ENCODE results near the gene HDLBP. TPM values are rescaled to one million over a fixed set of nuclear protein-coding genes. Genes with fewer than 3 reads are reported as not detected.

HDLBP gene
- total RNA-seq, 1 experiment from 2014 or later, result 606 TPM

DNA sequence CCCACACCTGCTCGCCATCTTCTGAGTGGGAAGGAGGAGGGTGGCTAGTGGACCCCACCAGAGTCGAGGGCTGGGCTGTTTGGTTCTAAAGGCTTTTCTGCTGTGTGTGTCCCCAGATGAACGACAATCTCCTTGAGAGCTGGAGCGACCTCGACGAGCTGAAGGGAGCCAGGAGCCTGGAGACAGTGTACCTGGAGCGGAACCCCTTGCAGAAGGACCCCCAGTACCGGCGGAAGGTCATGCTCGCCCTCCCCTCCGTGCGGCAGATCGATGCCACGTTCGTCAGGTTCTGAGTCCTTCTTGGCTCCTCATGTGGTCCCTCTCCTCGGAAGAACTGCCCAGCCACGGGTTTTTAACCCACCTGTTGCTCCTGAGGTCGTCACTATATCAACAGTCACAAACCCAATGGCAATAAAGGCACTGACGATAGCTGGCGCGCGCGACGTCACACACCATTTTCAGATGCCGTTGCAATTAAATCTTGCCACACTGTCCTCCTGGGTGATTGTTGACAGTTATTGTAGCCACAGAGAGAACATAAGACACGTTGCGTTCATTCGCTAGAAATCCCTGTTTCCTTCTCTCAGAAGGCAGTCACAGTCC, 132.8 kb downstream of the HDLBP start:
- DNase-seq (ENCODE audit: extremely low read depth, low read depth), result no peak

DNA sequence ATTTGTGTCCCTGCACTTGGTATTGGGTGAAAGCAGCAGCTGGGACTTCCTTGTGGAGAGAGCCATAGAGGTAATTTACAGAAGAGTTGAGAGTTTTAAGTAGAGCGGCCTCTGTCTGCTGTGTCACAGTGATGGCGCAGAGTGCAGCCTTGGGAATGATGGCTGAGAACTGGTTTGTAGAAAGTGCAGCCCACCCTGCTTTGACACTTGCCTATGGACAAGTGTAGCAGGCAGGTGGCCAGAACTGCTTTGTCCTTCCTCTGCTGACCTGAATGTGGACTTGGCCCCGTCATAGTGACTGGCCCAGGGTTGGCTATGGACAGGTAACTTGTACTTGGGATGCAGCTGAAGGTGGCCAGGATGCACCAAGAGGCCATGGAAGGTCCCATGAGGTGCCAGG, 133.3 kb downstream of the HDLBP start:
- no peak for DNase-seq (ENCODE audit: extremely low read depth, low read depth)

DNA sequence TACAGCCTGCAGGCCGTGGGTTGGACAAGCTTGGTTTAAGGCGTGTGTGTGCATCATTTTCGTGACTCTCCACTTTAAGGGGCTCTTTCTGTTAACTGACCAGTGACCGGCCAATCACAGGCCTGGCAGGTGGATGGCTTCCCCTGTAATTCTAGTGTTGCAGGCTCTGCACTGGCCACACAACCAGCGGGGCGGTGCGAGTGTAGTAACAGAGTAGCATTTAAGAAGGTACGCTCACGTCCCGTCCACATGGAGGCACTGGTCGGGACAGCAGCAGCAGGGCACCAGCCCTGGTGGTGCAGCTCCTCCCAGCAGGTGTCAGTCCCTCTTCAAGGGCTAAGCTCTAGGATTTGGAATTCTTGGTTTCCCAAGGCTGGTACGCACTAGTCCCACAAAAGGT, 135.0 kb downstream of the HDLBP start:
- no peak for DNase-seq (ENCODE audit: extremely low read depth, low read depth)

DNA sequence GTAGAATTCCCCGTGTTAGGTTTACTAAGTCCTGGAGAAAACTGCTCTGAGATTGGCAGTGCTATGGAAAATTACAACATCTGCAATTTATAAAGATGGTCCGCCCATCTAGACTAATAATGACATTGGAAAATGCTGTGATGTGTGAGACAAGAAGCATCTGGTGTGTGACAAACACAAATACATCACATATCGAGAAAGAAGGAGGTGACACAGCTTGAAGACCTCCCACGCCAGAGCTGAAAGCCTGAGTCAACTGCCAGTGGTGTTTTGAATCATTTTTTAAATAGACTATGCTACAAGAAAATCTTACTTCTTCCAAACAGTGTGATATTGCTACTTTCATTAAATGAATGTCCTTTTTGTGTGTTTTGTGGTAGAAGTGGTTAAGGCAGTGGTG, 135.6 kb downstream of the HDLBP start:
- no peak for DNase-seq (ENCODE audit: extremely low read depth, low read depth)

DNA sequence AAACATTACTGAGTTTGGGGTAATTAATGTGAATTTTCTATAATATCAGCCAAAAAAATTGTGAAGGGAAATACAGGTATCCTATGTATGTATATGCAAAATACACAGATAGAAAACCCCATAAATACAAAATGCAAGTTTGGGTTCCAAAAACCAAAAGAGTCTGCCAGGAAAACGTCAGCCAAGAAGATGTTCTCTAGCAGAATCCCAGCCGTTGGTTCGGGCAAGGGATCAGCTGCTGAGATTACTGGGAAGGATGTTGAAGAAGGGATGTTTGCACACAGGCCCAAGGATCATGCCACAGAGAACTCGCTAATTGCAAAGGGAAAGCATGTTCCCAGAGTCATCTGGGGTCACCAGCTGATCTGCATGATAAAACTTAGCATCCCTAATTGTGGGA, 136.5 kb downstream of the HDLBP start:
- no peak for DNase-seq (ENCODE audit: extremely low read depth, low read depth)

DNA sequence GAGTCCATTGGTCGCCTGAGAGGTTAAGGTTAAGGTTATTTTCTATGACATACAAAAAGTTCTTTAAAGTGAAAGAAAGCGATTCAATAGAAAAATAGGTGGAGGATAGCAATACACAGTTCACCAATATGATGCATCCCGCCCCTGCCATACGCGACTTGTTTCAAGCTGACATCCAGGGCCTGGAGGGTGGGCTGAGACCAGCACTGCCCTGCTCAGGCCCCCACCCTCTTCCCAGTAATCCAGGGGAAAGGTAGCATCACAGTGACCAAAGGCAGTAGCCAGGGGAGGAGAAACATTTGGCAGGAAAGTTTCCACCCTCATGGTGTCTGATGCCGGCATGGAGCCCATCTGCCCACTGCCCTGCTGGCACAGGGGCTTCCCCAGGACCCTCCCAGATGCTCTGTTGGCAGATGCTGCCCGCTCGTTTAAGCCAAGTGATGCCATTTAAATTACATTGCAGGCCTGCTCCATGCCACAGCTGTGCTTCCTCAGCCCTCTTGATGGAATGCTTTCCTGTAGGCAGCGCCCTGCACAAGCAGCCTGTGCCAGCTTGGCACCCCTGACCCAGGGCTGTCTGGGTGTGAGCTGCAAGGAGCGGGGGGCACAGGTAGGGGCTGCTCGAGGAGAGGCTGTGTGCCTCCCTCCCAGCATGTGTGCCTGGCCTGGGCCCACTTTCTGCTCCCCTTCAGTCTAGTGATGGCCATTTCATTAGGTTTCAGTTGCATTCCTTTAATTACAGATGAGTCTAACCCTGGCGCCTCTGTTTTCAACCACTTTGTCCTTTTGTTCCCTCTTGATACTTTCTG, 137.7 kb downstream of the HDLBP start:
- DNase-seq (ENCODE audit: extremely low read depth, low read depth), result no peak

Other genes starting within 250 kb of the HDLBP start
- gene MTERF4, start 213.4 kb downstream of the HDLBP start, total RNA-seq (2014; rRNA removed; shearing (Covaris generic)), result 20.2 and 36.9 TPM in 2 replicates
- gene PASK, start 166.2 kb downstream of the HDLBP start, total RNA-seq (2014; rRNA removed; shearing (Covaris generic)), result 2.1 and 4.9 TPM in 2 replicates
- 59.9 and 74.1 TPM in 2 replicates for gene PPP1R7, start 165.2 kb downstream of the HDLBP start, total RNA-seq (2014; rRNA removed; shearing (Covaris generic))
- gene ANO7, start 127.0 kb downstream of the HDLBP start, total RNA-seq (2014; rRNA removed; shearing (Covaris generic)), result 1.2 and 1.9 TPM in 2 replicates
- 378 and 405 TPM in 2 replicates for gene SEPTIN2, start 253 bp upstream of the HDLBP start, total RNA-seq (2014; rRNA removed; shearing (Covaris generic))
- gene FARP2, start 40.6 kb upstream of the HDLBP start, total RNA-seq (2014; rRNA removed; shearing (Covaris generic)), result 29.2 and 30.4 TPM in 2 replicates
- 108 and 128 TPM in 2 replicates for gene STK25, start 192.9 kb upstream of the HDLBP start, total RNA-seq (2014; rRNA removed; shearing (Covaris generic))
- 8.9 and 9.8 TPM in 2 replicates for gene BOK, start 243.1 kb upstream of the HDLBP start, total RNA-seq (2014; rRNA removed; shearing (Covaris generic))

Measured in NCI-H460 (cell line).